Fibroblast of skin of abdomen (primary cell): Measurements from ENCODE around the gene FAM110C.
"Not testable (repeated sequence)": the region's sequence is repeated elsewhere in the genome, so short reads cannot be mapped to it uniquely, and the experiment has no call there.

Source experiments
- DNase-seq: peaks from one replicate; pipeline ENCODE4 v3.0.0-alpha.2; 2013

The FAM110C gene

GRCh38 chr2:42788-43187 lies 3.5 kb downstream of the FAM110C start:
- no peak for DNase-seq

- DNase-seq = no peak
Measured at GRCh38 chr2:40465-40864, 5.8 kb downstream of the FAM110C start.

GRCh38 chr2:38155-38554 lies 8.2 kb downstream of the FAM110C start:
- DNase-seq = no peak

GRCh38 chr2:36318-36717 lies 10.0 kb downstream of the FAM110C start:
- DNase-seq = no peak

- no peak for DNase-seq
Measured at GRCh38 chr2:35852-36251, 10.5 kb downstream of the FAM110C start.

GRCh38 chr2:33620-34019 lies 12.7 kb downstream of the FAM110C start:
- DNase-seq = no peak

GRCh38 chr2:32068-32467 lies 14.2 kb downstream of the FAM110C start:
- no peak for DNase-seq

GRCh38 chr2:29253-29652 lies 17.1 kb downstream of the FAM110C start:
- DNase-seq = no peak

GRCh38 chr2:28406-28975 lies 17.8 kb downstream of the FAM110C start:
- DNase-seq = no peak

- no peak for DNase-seq
Measured at GRCh38 chr2:26891-27290, 19.4 kb downstream of the FAM110C start.

GRCh38 chr2:25543-25942 lies 20.8 kb downstream of the FAM110C start:
- no peak for DNase-seq

- DNase-seq = not testable (repeated sequence)
Measured at GRCh38 chr2:24591-24990, 21.7 kb downstream of the FAM110C start.

- no peak for DNase-seq
Measured at GRCh38 chr2:24107-24506, 22.2 kb downstream of the FAM110C start.

- DNase-seq = no peak
Measured at GRCh38 chr2:23283-23682, 23.0 kb downstream of the FAM110C start.

- DNase-seq = not testable (repeated sequence)
Measured at GRCh38 chr2:22244-22643, 24.1 kb downstream of the FAM110C start.

GRCh38 chr2:20259-20658 lies 26.0 kb downstream of the FAM110C start:
- not testable (repeated sequence) for DNase-seq

- no peak for DNase-seq
Measured at GRCh38 chr2:19505-19904, 26.8 kb downstream of the FAM110C start.

GRCh38 chr2:18402-19271 lies 27.7 kb downstream of the FAM110C start:
- no peak for DNase-seq

GRCh38 chr2:15916-16315 lies 30.4 kb downstream of the FAM110C start:
- not testable (repeated sequence) for DNase-seq

- no peak for DNase-seq
Measured at GRCh38 chr2:11248-11941, 34.9 kb downstream of the FAM110C start.

- no peak for DNase-seq
Measured at GRCh38 chr2:10222-10875, 36.0 kb downstream of the FAM110C start.
